ENCODE data around the gene BEX1. TPM values are rescaled to one million over a fixed set of nuclear protein-coding genes. Genes with fewer than 3 reads are reported as not detected.
A peak's percentile ranks its signal among the peaks of the same experiment; 100 is the strongest.
"Not testable (repeated sequence)": the region's sequence is repeated elsewhere in the genome, so short reads cannot be mapped to it uniquely, and the experiment has no call there.

Gene BEX1
- total RNA-seq (10 to 100 TPM in 1 of 4 donors, 1 to 10 TPM in 3; 6.9 to 13.9 (median 9.1) TPM), polyA plus RNA-seq (1 to 10 TPM in 2 of 3 donors, not detected in 1; 3.6 to 6.9 TPM)

- peak; percentile 72 for DNase-seq
- intact Hi-C loops (cut with DNase I) = no loop called here
- no peaks in the 10 kb centered on the region for H3K9me3 ChIP-seq
- peaks cover 0 to 8% (median 3%) of the 10 kb centered on the region in 4 donors for H3K4me1 ChIP-seq
- 2 to 14% methylated on average over 39 of the region's 39 CpGs for WGBS, 2 donors
- no peaks in the 10 kb centered on the region for H3K36me3 ChIP-seq
- TF ChIP-seq POLR2AphosphoS5 (IDR thresholded peaks at IDR 0.05) = no peak
- TF ChIP-seq EP300 (IDR thresholded peaks at IDR 0.05) = no peak
- TF ChIP-seq POLR2A (IDR thresholded peaks at IDR 0.05) = no peak
- TF ChIP-seq CTCF (IDR thresholded peaks at IDR 0.05) = no peak
- H3K27ac ChIP-seq = no peak within 1 kb of the TSS
- peak within 1 kb of the TSS in 3 of 4 donors; percentile 27 to 40 (median 29) for H3K4me3 ChIP-seq
- H3K27me3 ChIP-seq = no peaks in the 10 kb centered on the region
Observed at GRCh38 chrX:103063918-103064434, at the start of gene BEX1. TSS of gene BEX1 (minus strand) at chrX:103064171. CDS start at chrX:103063274, 897 bp downstream.

- H3K27me3 ChIP-seq; DNase-seq; H3K9me3 ChIP-seq; H3K4me1 ChIP-seq; H3K27ac ChIP-seq; intact Hi-C loops (cut with DNase I); H3K36me3 ChIP-seq; H3K4me3 ChIP-seq: not testable (repeated sequence)
- 80 to 95% methylated on average over 6 of the region's 6 CpGs for WGBS, 2 donors
Observed at GRCh38 chrX:103109497-103109896, 45.5 kb upstream of the BEX1 start.

GRCh38 chrX:103107836-103108235 lies 43.9 kb upstream of the BEX1 start:
- DNase-seq = no peak
- no peak overlapping the region for H3K4me3 ChIP-seq
- intact Hi-C loops (cut with DNase I) = no loop called here
- 88 to 90% methylated on average over 4 of the region's 4 CpGs for whole genome bisulfite sequencing, 2 donors
- no peaks in the 10 kb centered on the region for H3K9me3 ChIP-seq
- H3K27me3 ChIP-seq = no peaks in the 10 kb centered on the region
- TF ChIP-seq POLR2AphosphoS5 (IDR thresholded peaks at IDR 0.05) (no peak), EP300 (IDR thresholded peaks at IDR 0.05) (no peak), CTCF (IDR thresholded peaks at IDR 0.05) (no peak), POLR2A (IDR thresholded peaks at IDR 0.05) (no peak)
- no peak overlapping the region for H3K27ac ChIP-seq
- H3K4me1 ChIP-seq = no peaks in the 10 kb centered on the region
- H3K36me3 ChIP-seq = no peaks in the 10 kb centered on the region

- H3K4me3 ChIP-seq; H3K4me1 ChIP-seq; H3K36me3 ChIP-seq; intact Hi-C loops (cut with DNase I); DNase-seq; H3K9me3 ChIP-seq; H3K27ac ChIP-seq; H3K27me3 ChIP-seq: not testable (repeated sequence)
- WGBS, 2 donors = 96 to 97% methylated on average over 21 of the region's 21 CpGs
Observed at GRCh38 chrX:103107227-103107737, 43.3 kb upstream of the BEX1 start.

- H3K4me1 ChIP-seq; H3K27ac ChIP-seq; H3K4me3 ChIP-seq; H3K9me3 ChIP-seq; DNase-seq; H3K27me3 ChIP-seq; intact Hi-C loops (cut with DNase I); H3K36me3 ChIP-seq: not testable (repeated sequence)
- WGBS, 2 donors = 89 to 97% methylated on average over 26 of the region's 26 CpGs
Observed at GRCh38 chrX:103104370-103104769, 40.4 kb upstream of the BEX1 start.

- H3K27ac ChIP-seq; H3K4me3 ChIP-seq; DNase-seq; H3K27me3 ChIP-seq; intact Hi-C loops (cut with DNase I); H3K36me3 ChIP-seq; H3K9me3 ChIP-seq; H3K4me1 ChIP-seq: not testable (repeated sequence)
- WGBS, 2 donors = no CpG with 5 or more reads among the region's 2 CpGs
Observed at GRCh38 chrX:103103866-103104265, 39.9 kb upstream of the BEX1 start.

All from sigmoid colon (tissue), 7 donors.